Stimulated activated memory B cell treated with anti-CD40 and anti-IgM and Interleukin-4, amounts not matched to agents 10 μg/mL and 1 μg/mL and 100 μg/mL, for 72 hours (primary cell): ENCODE results near the gene ZNF597.

Source experiments
- ATAC-seq: fragments of 150-1000 bp; cut with Tn5 transposase; 2 replicates; pipeline ENCODE4 v1.10.0; 2021
- H3K27ac Mint-ChIP-seq: one replicate; pipeline ENCODE4 v1.8.0; 2022; ENCODE audit warnings: mild to moderate bottlenecking, mixed read lengths
- H3K27me3 Mint-ChIP-seq: one replicate; pipeline ENCODE4 v1.8.0; 2022; ENCODE audit warnings: mixed read lengths
- H3K36me3 Mint-ChIP-seq: one replicate; pipeline ENCODE4 v1.8.0; 2022; ENCODE audit warnings: mixed read lengths
- H3K4me1 Mint-ChIP-seq: one replicate; pipeline ENCODE4 v1.8.0; 2022; ENCODE audit warnings: mixed read lengths
- H3K4me3 Mint-ChIP-seq: one replicate; pipeline ENCODE4 v1.8.0; 2022; ENCODE audit warnings: mild to moderate bottlenecking, moderate library complexity, mixed read lengths
- H3K9me3 Mint-ChIP-seq: one replicate; pipeline ENCODE4 v1.8.0; 2022; ENCODE audit warnings: mixed read lengths

ZNF597 gene

GRCh38 chr16:3431779-3432219, 11.5 kb downstream of the ZNF597 start:
- H3K27ac Mint-ChIP-seq, result no peak overlapping the region
- H3K27me3 Mint-ChIP-seq, result no peaks in the 10 kb centered on the region
- peak overlapping the region; percentile 72 for H3K4me3 Mint-ChIP-seq
- H3K4me1 Mint-ChIP-seq, result peaks cover 8% of the 10 kb centered on the region
- peaks cover 11% of the 10 kb centered on the region for H3K9me3 Mint-ChIP-seq
- H3K36me3 Mint-ChIP-seq, result peaks cover 25% of the 10 kb centered on the region
- ATAC-seq, result peak; percentile 77

GRCh38 chr16:3413730-3414379, 29.4 kb downstream of the ZNF597 start:
- no peak for ATAC-seq
- Mint-ChIP-seq H3K9me3 (peaks cover 34% of the 10 kb centered on the region), H3K4me3 (no peak overlapping the region), H3K36me3 (peaks cover 46% of the 10 kb centered on the region), H3K4me1 (no peaks in the 10 kb centered on the region), H3K27me3 (no peaks in the 10 kb centered on the region), H3K27ac (no peak overlapping the region)

GRCh38 chr16:3408561-3409197, 34.6 kb downstream of the ZNF597 start:
- H3K36me3 Mint-ChIP-seq, result peaks cover 84% of the 10 kb centered on the region
- H3K27me3 Mint-ChIP-seq, result no peaks in the 10 kb centered on the region
- no peak overlapping the region for H3K4me3 Mint-ChIP-seq
- H3K27ac Mint-ChIP-seq, result no peak overlapping the region
- peaks cover 6% of the 10 kb centered on the region for H3K4me1 Mint-ChIP-seq
- H3K9me3 Mint-ChIP-seq, result peaks cover 30% of the 10 kb centered on the region
- ATAC-seq, result no peak

- H3K9me3 Mint-ChIP-seq, result peaks cover 16% of the 10 kb centered on the region
- peaks cover 43% of the 10 kb centered on the region for H3K4me1 Mint-ChIP-seq
- peaks cover 60% of the 10 kb centered on the region for H3K36me3 Mint-ChIP-seq
- peak overlapping the region; percentile 97 for H3K4me3 Mint-ChIP-seq
- H3K27me3 Mint-ChIP-seq, result no peaks in the 10 kb centered on the region
- no peak for ATAC-seq
- H3K27ac Mint-ChIP-seq, result peak overlapping the region; percentile 90
These were observed 41.4 kb downstream of the ZNF597 start for GRCh38 chr16:3401719-3402397.

- H3K4me1 Mint-ChIP-seq, result peaks cover 51% of the 10 kb centered on the region
- peaks cover 15% of the 10 kb centered on the region for H3K9me3 Mint-ChIP-seq
- ATAC-seq, result peak; percentile 100
- H3K27ac Mint-ChIP-seq, result peak within 1 kb of the TSS; percentile 90
- H3K27me3 Mint-ChIP-seq, result no peaks in the 10 kb centered on the region
- H3K4me3 Mint-ChIP-seq, result peak within 1 kb of the TSS; percentile 97
- H3K36me3 Mint-ChIP-seq, result peaks cover 60% of the 10 kb centered on the region
These were observed 42.3 kb downstream of the ZNF597 start, which contains the start of the genes ZNF174 and ZSCAN32 for GRCh38 chr16:3400779-3401688. ZNF174 (plus strand) TSS chr16:3401215; CDS start chr16:3402005, 790 bp downstream. ZSCAN32 (minus strand) TSS chr16:3401004; CDS start chr16:3397557, 3,447 bp downstream.

- peaks cover 50% of the 10 kb centered on the region for H3K4me1 Mint-ChIP-seq
- ATAC-seq, result peak; percentile 57
These were observed 42.9 kb downstream of the ZNF597 start for GRCh38 chr16:3400446-3400778.

GRCh38 chr16:3389663-3390338, 53.5 kb downstream of the ZNF597 start:
- Mint-ChIP-seq H3K27ac (no peak overlapping the region), H3K27me3 (no peaks in the 10 kb centered on the region), H3K4me3 (no peak overlapping the region), H3K4me1 (peaks cover 6% of the 10 kb centered on the region), H3K36me3 (peaks cover 89% of the 10 kb centered on the region), H3K9me3 (peaks cover 30% of the 10 kb centered on the region)
- no peak for ATAC-seq

More at GRCh38 chr16:3400446-3400778, 42.9 kb downstream of the ZNF597 start:
- H3K27me3 Mint-ChIP-seq, result no peaks in the 10 kb centered on the region
- H3K36me3 Mint-ChIP-seq, result peaks cover 60% of the 10 kb centered on the region
- H3K27ac Mint-ChIP-seq, result peak overlapping the region; percentile 90
- peaks cover 16% of the 10 kb centered on the region for H3K9me3 Mint-ChIP-seq
- peak overlapping the region; percentile 97 for H3K4me3 Mint-ChIP-seq

GRCh38 chr16:3388325-3388724, 55.0 kb downstream of the ZNF597 start:
- no peak overlapping the region for H3K27ac Mint-ChIP-seq
- no peaks in the 10 kb centered on the region for H3K27me3 Mint-ChIP-seq
- no peak for ATAC-seq
- H3K4me1 Mint-ChIP-seq, result no peaks in the 10 kb centered on the region
- peaks cover 89% of the 10 kb centered on the region for H3K36me3 Mint-ChIP-seq
- peaks cover 32% of the 10 kb centered on the region for H3K9me3 Mint-ChIP-seq
- no peak overlapping the region for H3K4me3 Mint-ChIP-seq

- H3K9me3 Mint-ChIP-seq, result peaks cover 34% of the 10 kb centered on the region
- no peak for ATAC-seq
- no peaks in the 10 kb centered on the region for H3K4me1 Mint-ChIP-seq
- no peak overlapping the region for H3K4me3 Mint-ChIP-seq
- no peak overlapping the region for H3K27ac Mint-ChIP-seq
- no peaks in the 10 kb centered on the region for H3K27me3 Mint-ChIP-seq
- peaks cover 94% of the 10 kb centered on the region for H3K36me3 Mint-ChIP-seq
These were observed 60.3 kb downstream of the ZNF597 start for GRCh38 chr16:3383045-3383448.
